Measurements from ENCODE around the gene ITPK1.
"Not testable (repeated sequence)": the region's sequence is repeated elsewhere in the genome, so short reads cannot be mapped to it uniquely, and the experiment has no call there.

ITPK1 gene

GRCh38 chr14:93115821-93116675 lies at the start of gene ITPK1:
Gene ITPK1 (minus strand): TSS chr14:93115925. CDS start chr14:93115163, 762 bp downstream.
- in situ Hi-C loops (cut with HindIII; ENCODE audit: low sequenced_read_pairs): no loop called here

- in situ Hi-C loops (cut with HindIII; ENCODE audit: low sequenced_read_pairs): no loop called here
Measured at GRCh38 chr14:93163564-93163963, 47.8 kb upstream of the ITPK1 start.

GRCh38 chr14:93161411-93161940 lies 45.8 kb upstream of the ITPK1 start:
- in situ Hi-C loops (cut with HindIII; ENCODE audit: low sequenced_read_pairs): no loop called here

GRCh38 chr14:93160353-93160801 lies 44.7 kb upstream of the ITPK1 start:
- in situ Hi-C loops (cut with HindIII; ENCODE audit: low sequenced_read_pairs): no loop called here

GRCh38 chr14:93159625-93160352 lies 44.1 kb upstream of the ITPK1 start:
- in situ Hi-C loops (cut with HindIII; ENCODE audit: low sequenced_read_pairs): not testable (repeated sequence)

- in situ Hi-C loops (cut with HindIII; ENCODE audit: low sequenced_read_pairs): not testable (repeated sequence)
Measured at GRCh38 chr14:93158349-93158748, 42.6 kb upstream of the ITPK1 start.

- in situ Hi-C loops (cut with HindIII; ENCODE audit: low sequenced_read_pairs): no loop called here
Measured at GRCh38 chr14:93156693-93157369, 41.1 kb upstream of the ITPK1 start.

- in situ Hi-C loops (cut with HindIII; ENCODE audit: low sequenced_read_pairs): no loop called here
Measured at GRCh38 chr14:93155667-93156066, 39.9 kb upstream of the ITPK1 start.

- in situ Hi-C loops (cut with HindIII; ENCODE audit: low sequenced_read_pairs): no loop called here
Measured at GRCh38 chr14:93153121-93153520, 37.4 kb upstream of the ITPK1 start.

GRCh38 chr14:93150227-93151208 lies 34.8 kb upstream of the ITPK1 start:
- in situ Hi-C loops (cut with HindIII; ENCODE audit: low sequenced_read_pairs): no loop called here

- in situ Hi-C loops (cut with HindIII; ENCODE audit: low sequenced_read_pairs): loop anchor here (25.0 kb wide), 1 partner anchor 312 kb away; no protein-coding TSS in a partner anchor
Measured at GRCh38 chr14:93148979-93149378, 33.3 kb upstream of the ITPK1 start.

- in situ Hi-C loops (cut with HindIII; ENCODE audit: low sequenced_read_pairs): loop anchor here (25.0 kb wide), 1 partner anchor 309 kb away; no protein-coding TSS in a partner anchor
Measured at GRCh38 chr14:93146119-93146518, 30.4 kb upstream of the ITPK1 start.

- in situ Hi-C loops (cut with HindIII; ENCODE audit: low sequenced_read_pairs): loop anchor here (5.0 to 25.0 kb wide), 2 partner anchors 101 to 306 kb away; no protein-coding TSS in a partner anchor
Measured at GRCh38 chr14:93142854-93143652, 27.3 kb upstream of the ITPK1 start.

- in situ Hi-C loops (cut with HindIII; ENCODE audit: low sequenced_read_pairs): loop anchor here (5.0 to 25.0 kb wide), 2 partner anchors 41 to 301 kb away; no protein-coding TSS in a partner anchor
Measured at GRCh38 chr14:93137864-93138263, 22.1 kb upstream of the ITPK1 start.

GRCh38 chr14:93136508-93136907 lies 20.8 kb upstream of the ITPK1 start:
- in situ Hi-C loops (cut with HindIII; ENCODE audit: low sequenced_read_pairs): loop anchor here (5.0 to 25.0 kb wide), 2 partner anchors 39 to 299 kb away; no protein-coding TSS in a partner anchor

- in situ Hi-C loops (cut with HindIII; ENCODE audit: low sequenced_read_pairs): loop anchor here (5.0 to 25.0 kb wide), 2 partner anchors 39 to 299 kb away; no protein-coding TSS in a partner anchor
Measured at GRCh38 chr14:93136009-93136408, 20.3 kb upstream of the ITPK1 start.

GRCh38 chr14:93135399-93135798 lies 19.7 kb upstream of the ITPK1 start:
- in situ Hi-C loops (cut with HindIII; ENCODE audit: low sequenced_read_pairs): loop anchor here (5.0 to 25.0 kb wide), 2 partner anchors 38 to 298 kb away; no protein-coding TSS in a partner anchor

GRCh38 chr14:93133464-93133863 lies 17.7 kb upstream of the ITPK1 start:
- in situ Hi-C loops (cut with HindIII; ENCODE audit: low sequenced_read_pairs): loop anchor here (25.0 kb wide), 1 partner anchor 296 kb away; no protein-coding TSS in a partner anchor
